ENCODE results near the gene PRSS3. TPM values are rescaled to one million over a fixed set of nuclear protein-coding genes. Genes with fewer than 3 reads are reported as not detected.
"Not testable (repeated sequence)": the region's sequence is repeated elsewhere in the genome, so short reads cannot be mapped to it uniquely, and the experiment has no call there.

Gene PRSS3
- 1.1 to 1.8 TPM (median 1.6 TPM) in 3 replicates for total RNA-seq (2021)
- Bru-seq, nascent RNA = percentile 22 among the genes with signal in this experiment
- long read RNA-seq, experiment 1, partial matches to known transcripts = 0 of 1 reads
- long read RNA-seq, experiment 1, other reads (novel, unspliced or antisense) = 1 of 1 reads
- long read RNA-seq, experiment 2 = 0 reads
- long read RNA-seq, experiment 3, partial matches to known transcripts = 0 of 1 reads
- long read RNA-seq, experiment 3, other reads (novel, unspliced or antisense) = 1 of 1 reads

GRCh38 chr9:33795281-33795680, at the start of gene PRSS3:
Gene PRSS3 (plus strand): TSS chr9:33795561. CDS start chr9:33795574, 13 bp downstream.
- peaks cover 17% of the 10 kb centered on the region for H3K4me1 Mint-ChIP-seq
- no peak for DNase-seq (ENCODE audit: low spot score)
- H3K27me3 Mint-ChIP-seq (ENCODE audit: low read depth) = peaks cover 5% of the 10 kb centered on the region
- no peak within 1 kb of the TSS for H3K27ac Mint-ChIP-seq
- no peak within 1 kb of the TSS for H3K4me3 Mint-ChIP-seq
- peak; percentile 47; the same call in 1 of the 2 replicates for TF ChIP-seq GABPB1 (CRISPR knock-in tag; IDR thresholded peaks at IDR 0.05)
- no peak for TF ChIP-seq E2F5 (CRISPR knock-in tag; IDR thresholded peaks at IDR 0.05)
- H3K36me3 Mint-ChIP-seq = peaks cover 6% of the 10 kb centered on the region; the same call in 1 of the 2 replicates
- ATAC-seq = no peak
- CTCF ChIA-PET = interaction anchor here (1.0 to 5.0 kb wide), 5 partner anchors 13 to 140 kb away, joined by 3 to 27 read pairs (median 4); no protein-coding TSS in a partner anchor
- H3K9me3 Mint-ChIP-seq = peaks cover 13% of the 10 kb centered on the region
- POLR2A ChIA-PET = no interaction called here

- Mint-ChIP-seq H3K27me3 (ENCODE audit: low read depth) (peaks cover 48% of the 10 kb centered on the region), H3K4me3 (no peak overlapping the region), H3K27ac (no peak overlapping the region), H3K9me3 (peaks cover 4% of the 10 kb centered on the region; the same call in 1 of the 2 replicates), H3K36me3 (no peaks in the 10 kb centered on the region), H3K4me1 (peaks cover 6% of the 10 kb centered on the region)
- no peak for DNase-seq (ENCODE audit: low spot score)
- no peak for TF ChIP-seq CREB1 (CRISPR knock-in tag; IDR thresholded peaks at IDR 0.05)
- TF ChIP-seq AR (CRISPR knock-in tag; IDR thresholded peaks at IDR 0.05) = no peak
- no peak for TF ChIP-seq MXD4 (CRISPR knock-in tag; IDR thresholded peaks at IDR 0.05; ENCODE audit: borderline replicate concordance)
- TF ChIP-seq ZNF423 (CRISPR knock-in tag; IDR thresholded peaks at IDR 0.05) = no peak
- ATAC-seq = no peak
- CTCF ChIA-PET = interaction anchor here (3.6 to 4.8 kb wide), 2 partner anchors 11 to 30 kb away, joined by 19 read pairs; no protein-coding TSS in a partner anchor
- POLR2A ChIA-PET = no interaction called here
Observed at GRCh38 chr9:33748633-33749304, 46.6 kb upstream of the PRSS3 start.

- H3K4me3 Mint-ChIP-seq; H3K27ac Mint-ChIP-seq; H3K4me1 Mint-ChIP-seq; ATAC-seq; H3K9me3 Mint-ChIP-seq; DNase-seq (ENCODE audit: low spot score); H3K36me3 Mint-ChIP-seq; POLR2A ChIA-PET: not testable (repeated sequence)
- CTCF ChIA-PET = interaction anchor here (3.6 to 4.8 kb wide), 2 partner anchors 11 to 30 kb away, joined by 19 read pairs; no protein-coding TSS in a partner anchor
- H3K27me3 Mint-ChIP-seq (ENCODE audit: low read depth) = peaks cover 48% of the 10 kb centered on the region
- peak; percentile 25; the same call in 1 of the 2 replicates for TF ChIP-seq NFYB (CRISPR knock-in tag; conservative IDR thresholded peaks at IDR 0.05; ENCODE audit: low read depth)
Observed at GRCh38 chr9:33749305-33749654, 46.1 kb upstream of the PRSS3 start.

- DNase-seq (ENCODE audit: low spot score) (peak; percentile 23), ATAC-seq (peak; percentile 69)
- H3K27ac Mint-ChIP-seq = no peak overlapping the region
- peaks cover 48% of the 10 kb centered on the region for H3K27me3 Mint-ChIP-seq (ENCODE audit: low read depth)
- peaks cover 6% of the 10 kb centered on the region for H3K4me1 Mint-ChIP-seq
- POLR2A ChIA-PET = no interaction called here
- H3K9me3 Mint-ChIP-seq = peaks cover 4% of the 10 kb centered on the region; the same call in 1 of the 2 replicates
- peak overlapping the region; percentile 69 for H3K4me3 Mint-ChIP-seq
- no peaks in the 10 kb centered on the region for H3K36me3 Mint-ChIP-seq
- CTCF ChIA-PET = interaction anchor here (3.6 to 4.8 kb wide), 2 partner anchors 12 to 29 kb away, joined by 19 read pairs; no protein-coding TSS in a partner anchor
- TF ChIP-seq JUN (CRISPR knock-in tag; IDR thresholded peaks at IDR 0.05) (no peak), SOX15 (CRISPR knock-in tag; IDR thresholded peaks at IDR 0.05) (no peak), TEAD1 (CRISPR knock-in tag; IDR thresholded peaks at IDR 0.05) (no peak), ZNF263 (CRISPR knock-in tag; IDR thresholded peaks at IDR 0.05; ENCODE audit: low read depth) (no peak), GTF2I (CRISPR knock-in tag; conservative IDR thresholded peaks at IDR 0.05) (no peak), SP1 (CRISPR knock-in tag; conservative IDR thresholded peaks at IDR 0.05) (no peak), CBFB (CRISPR knock-in tag; IDR thresholded peaks at IDR 0.05; ENCODE audit: low read depth) (no peak), ZBTB21 (CRISPR knock-in tag; IDR thresholded peaks at IDR 0.05; ENCODE audit: borderline replicate concordance) (no peak), NFYB (CRISPR knock-in tag; conservative IDR thresholded peaks at IDR 0.05; ENCODE audit: low read depth) (no peak), ATF2 (CRISPR knock-in tag; IDR thresholded peaks at IDR 0.05; ENCODE audit: borderline replicate concordance, low read depth) (no peak), HMGXB4 (CRISPR knock-in tag; IDR thresholded peaks at IDR 0.05) (no peak), IRF2 (CRISPR knock-in tag; IDR thresholded peaks at IDR 0.05; ENCODE audit: borderline replicate concordance, low read depth) (no peak), TCF7 (CRISPR knock-in tag; IDR thresholded peaks at IDR 0.05; ENCODE audit: low read depth) (no peak), E2F5 (CRISPR knock-in tag; IDR thresholded peaks at IDR 0.05) (no peak)
Observed at GRCh38 chr9:33750307-33750838, 45.0 kb upstream of the PRSS3 start.

Measured in WTC11 (cell line).